GM19395 (cell line): ENCODE data around the gene ADAMTS14.

ENCODE experiments used
- ATAC-seq: cut with Tn5 transposase; IDR thresholded peaks from one replicate; pipeline ENCODE4 v1.9.1; 2021; ENCODE audit warnings: mild to moderate bottlenecking, moderate library complexity; ENCODE audit not compliant: unreplicated experiment

Gene ADAMTS14

DNA sequence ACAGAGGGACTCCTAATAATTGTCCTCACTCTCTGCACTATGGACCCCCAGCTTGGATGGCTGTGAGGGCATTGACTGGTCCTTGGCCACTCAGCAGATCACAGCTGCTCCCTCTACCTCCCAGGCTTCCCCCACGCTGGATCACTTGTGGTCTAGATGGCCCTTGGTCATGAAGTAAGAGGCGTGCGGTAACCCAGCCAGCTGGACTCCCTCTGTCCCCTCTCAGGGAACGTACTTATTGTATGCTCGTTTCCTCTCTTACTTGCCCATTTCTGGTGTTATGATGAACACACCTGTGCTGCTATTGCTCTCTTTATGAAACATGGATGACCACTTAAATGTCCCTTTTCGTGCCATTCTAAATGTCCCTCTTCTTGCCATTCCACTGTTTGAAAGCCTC, 19.3 kb downstream of the ADAMTS14 start:
- ATAC-seq = no peak

DNA sequence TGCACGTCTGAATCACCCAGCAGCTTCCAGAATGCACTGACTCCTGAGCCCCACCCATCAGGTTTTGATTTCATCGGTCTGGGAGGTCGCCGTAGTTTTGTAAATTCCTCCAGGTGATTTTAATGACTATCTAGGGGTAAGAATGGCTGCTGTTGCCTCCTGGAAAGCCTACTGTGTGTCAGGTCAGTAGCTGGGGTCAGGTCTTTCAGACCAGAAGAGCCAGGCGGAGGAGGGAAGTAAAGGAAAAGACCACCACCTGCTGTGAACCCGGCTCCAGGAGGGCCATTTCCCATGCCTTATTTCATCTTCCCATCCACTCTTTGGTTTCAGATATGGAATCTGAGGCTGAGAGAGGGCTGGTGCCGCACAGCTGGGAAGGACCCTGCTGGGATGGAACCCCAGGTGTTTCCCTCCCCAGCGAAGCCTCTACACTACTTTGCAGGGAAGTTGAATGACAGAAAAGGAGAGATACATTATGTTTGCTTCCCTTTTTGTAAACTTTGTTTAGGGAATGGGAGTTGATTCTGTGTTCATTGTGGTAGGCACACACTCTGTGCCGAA, 19.8 kb downstream of the ADAMTS14 start:
- no peak for ATAC-seq

DNA sequence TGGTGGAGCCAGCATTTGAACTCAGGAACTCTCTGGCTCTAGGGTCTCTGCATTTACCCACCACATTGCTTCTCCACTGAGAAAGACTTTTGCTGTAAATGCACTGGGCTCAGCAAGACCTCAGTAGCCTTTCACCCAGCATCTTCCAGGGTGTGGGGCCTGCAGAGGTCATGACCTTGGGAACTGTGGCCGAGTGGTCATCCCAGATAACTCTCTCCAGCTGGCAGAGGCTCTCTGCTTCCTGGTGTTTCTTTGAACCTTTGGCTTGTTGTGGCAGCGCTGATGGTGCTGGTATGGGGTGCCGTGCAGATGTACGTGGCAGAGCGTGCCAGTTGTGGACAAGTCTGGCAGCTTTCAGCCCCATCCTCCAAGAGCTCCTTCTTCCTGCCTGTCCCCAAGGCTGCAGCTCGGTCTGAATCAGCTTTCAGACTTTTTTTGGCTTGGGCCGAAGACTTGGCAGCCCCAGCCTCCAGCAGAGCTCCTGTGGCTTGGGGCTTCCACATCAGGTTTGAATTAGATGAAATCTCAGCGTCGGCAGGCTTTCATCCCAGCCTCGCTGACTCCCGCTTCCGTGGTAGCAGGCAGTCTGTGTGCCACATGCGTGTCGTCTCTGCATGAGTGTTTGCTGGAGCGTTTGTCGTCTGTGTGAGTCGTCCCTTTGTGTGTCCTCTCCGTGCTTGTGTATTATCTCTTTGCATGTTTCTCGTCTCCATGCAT, 21.5 kb downstream of the ADAMTS14 start:
- ATAC-seq = no peak

DNA sequence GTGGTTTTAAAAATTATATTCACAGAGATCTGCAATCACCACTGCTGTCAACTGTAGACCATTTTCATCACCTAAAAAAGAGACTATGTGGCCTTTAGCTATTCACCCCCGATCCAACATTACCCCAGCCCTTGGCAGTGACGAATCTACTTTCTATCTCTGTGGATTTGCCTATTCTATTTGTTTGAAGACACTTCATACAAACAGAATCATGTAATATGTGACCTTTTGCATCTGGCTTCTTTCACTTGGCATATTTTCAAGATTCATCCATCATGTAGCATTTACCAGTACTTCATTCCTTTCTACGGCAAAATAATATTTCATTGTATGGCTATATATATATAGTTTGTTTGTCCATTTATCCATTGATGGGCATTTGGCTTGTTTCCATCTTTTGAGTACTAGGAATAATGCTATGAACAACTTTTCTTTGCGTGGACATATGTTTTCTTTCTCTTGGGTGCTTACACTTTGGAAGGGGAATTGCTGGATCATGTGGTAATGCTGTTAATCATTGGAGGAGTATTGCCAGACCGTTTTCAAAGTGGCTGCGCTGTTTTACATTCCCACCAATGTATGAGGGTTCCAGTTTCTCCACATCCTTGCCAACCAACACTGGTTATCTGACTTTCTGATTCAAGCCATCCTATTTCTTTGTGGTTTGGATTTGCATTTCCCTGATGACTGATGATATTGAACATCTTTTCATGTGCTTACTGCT, 22.3 kb downstream of the ADAMTS14 start:
- no peak for ATAC-seq

DNA sequence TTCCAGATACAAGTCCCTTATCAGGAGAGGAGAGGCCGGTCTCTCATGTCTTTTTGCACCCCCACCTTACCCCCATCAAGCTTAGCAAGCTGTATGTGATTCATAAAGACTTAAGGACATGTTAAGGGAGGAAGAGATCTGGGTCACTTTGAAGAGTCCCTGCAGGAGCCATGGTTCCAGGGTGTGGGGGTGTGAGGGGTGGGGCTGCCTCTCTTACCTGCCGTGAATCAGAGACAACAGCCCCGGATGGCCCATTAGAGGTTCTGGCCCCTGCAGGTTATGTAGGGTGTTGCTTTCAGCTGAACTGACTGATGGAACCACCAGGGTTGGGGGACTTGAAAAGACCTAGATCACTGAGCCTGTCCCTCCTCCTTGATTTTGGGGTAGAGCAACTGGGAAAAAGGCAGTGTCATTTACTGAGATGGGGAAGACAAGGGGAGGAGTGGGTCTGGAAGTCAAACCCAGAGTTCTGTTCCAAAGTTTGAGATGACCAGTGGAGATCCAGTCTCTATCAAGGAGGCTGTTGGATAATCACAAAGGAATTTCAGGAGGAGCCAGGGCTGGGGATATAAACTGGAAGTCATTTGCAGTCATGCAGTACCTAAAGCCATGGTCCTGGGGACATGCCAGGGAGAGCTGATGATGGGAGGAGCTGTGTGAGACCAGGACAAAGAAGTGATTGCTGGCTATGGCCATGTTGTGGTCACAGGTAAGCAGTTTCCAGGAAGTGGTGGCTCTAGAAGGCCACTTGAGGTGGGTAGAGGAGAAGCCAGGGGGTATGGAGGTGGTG, 23.1 kb downstream of the ADAMTS14 start:
- no peak for ATAC-seq

DNA sequence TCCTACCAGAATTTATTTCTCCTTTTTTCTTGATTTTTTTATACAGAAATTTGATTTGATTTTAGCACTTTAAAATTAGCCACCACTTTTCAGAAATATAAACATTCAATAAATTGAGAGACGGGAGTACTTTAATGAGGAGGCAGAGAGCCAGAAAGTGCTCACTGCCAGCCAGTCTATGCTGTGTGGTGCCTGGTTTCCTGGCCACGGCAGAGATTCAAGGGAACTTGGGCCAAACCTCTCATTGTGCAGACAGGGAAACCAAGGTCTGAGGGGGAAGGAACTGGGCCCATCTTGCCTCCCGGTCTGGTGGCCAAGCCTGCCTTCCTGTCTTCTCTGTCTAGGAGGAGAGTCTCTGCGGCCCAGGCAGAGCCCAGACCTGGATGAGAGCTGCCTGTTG, 25.9 kb downstream of the ADAMTS14 start:
- ATAC-seq = no peak

DNA sequence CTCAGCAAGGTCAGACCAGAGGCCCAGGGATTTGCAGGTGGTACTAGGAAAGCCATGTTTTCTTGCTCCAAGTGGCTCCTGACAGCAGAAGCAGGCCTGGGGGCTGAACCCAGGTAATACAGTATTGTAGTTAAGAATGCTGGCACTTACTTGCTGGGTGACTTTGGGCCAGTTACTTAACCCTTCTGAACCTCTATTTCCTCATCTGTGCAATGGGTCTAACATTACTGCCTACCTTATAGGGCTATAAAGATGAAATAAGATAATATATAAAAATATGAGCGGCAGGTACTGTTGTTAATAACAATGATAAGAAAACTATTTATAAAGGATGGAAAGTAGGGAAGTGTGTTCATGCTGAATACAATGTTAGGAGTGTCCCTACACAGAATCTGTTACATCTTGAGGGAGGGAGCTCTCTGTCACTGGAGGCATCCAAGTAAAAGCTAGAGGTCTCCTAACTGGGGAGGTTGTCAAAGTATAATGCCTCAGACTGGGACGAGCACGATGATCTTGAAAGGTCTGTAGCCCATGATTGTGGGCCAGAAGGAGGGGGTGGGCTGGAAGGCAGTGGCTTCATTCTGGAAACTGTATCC, 26.9 kb downstream of the ADAMTS14 start:
- ATAC-seq = no peak

DNA sequence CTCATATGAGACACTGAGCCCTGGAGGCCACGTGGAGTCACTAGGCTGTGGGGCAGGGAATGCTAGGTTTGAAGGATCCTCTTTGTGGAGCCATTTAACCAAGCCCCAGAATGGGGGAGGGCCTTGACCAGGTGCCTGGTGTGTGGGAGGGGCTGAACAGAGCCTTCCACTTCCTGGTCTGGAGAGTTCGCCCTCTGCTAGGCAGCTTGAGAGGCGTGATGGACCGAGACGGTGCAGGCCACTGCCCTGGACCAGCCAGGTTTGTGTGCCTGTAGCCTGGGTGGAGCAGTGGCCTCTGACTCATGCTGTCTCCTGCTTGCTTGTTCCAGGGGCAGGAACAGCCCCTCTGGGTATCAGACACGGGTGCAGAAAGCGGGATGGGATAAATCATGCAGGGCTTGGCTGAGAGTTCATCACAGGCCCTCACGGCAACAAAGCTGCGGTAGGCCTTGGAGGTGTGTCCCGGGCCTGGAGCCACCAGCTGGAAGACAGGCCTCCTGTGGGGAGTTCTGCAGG, 27.4 kb downstream of the ADAMTS14 start:
- ATAC-seq = no peak

DNA sequence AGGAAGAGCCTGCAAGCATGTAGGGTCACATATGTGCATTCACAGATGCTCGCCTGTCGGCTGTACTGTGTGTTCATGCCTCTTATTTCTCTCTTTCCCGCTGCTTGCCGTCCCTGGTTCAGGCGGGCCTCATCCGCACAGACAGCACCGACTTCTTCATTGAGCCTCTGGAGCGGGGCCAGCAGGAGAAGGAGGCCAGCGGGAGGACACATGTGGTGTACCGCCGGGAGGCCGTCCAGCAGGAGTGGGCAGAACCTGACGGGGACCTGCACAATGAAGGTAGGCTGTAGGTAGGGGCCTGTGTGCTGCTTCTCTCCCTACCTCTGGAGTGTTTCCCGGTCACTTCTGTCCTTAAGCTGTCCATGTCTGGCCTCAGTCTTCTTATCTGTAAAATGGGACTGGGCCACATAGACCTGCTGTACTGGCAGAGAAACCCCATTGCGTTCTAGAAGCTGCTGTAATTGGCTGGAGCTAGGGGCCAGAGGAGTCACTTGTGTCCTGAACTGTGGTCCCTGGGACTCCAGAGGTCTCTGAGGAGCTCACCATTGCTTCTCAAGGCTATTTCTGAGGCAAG, 30.0 kb downstream of the ADAMTS14 start:
- ATAC-seq = no peak

DNA sequence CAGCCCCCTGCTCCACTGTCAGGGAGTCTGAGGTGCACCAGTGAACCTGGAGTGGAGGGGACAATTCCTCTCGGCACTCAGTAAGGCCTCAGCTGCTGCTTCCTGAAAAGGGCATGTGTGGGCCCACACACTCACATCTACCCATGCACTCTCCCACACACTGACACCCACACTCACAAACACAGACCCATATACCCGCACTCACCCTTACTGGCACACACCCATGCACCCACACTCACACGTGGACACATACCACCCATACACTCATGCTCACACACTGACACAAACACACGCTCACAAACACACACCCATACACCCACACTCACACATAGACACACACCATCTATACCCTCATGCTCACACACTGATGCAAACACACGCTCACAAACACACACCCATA, 31.9 kb downstream of the ADAMTS14 start:
- no peak for ATAC-seq

DNA sequence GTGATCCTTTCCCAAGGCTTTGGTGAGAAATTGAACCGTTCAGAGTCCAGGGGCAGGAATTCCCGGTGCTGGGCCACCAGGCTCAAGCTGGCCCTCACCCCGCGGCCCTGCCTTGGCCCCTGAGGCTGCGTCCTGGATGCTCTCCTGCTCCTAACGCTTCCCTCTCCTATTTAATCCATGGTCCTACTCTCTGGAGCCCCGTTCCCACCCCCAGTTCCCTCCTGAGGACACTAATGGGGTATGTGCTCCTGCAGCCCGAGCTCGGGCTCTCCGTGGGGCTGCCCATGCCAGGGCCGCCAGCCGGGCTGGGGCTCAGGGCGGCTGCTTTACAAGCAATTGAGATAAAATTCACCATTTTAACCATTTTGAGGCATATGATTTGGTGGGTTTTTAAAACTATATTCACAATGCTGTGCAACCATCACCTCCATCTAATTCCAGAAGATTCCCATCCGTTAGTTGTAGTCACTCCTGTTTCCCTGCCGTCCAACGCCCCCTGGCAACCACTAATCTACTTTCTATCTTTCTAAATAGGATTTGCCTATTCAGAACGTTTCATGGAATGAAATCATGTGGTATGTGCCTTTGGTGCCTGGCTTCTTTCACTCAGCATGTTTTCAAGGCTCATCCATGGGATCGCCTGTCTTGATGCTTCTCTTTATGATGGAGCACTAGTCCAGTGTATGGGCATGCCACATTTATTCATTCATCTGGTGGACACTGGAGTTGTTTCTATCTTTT, 33.0 kb downstream of the ADAMTS14 start:
- no peak for ATAC-seq

DNA sequence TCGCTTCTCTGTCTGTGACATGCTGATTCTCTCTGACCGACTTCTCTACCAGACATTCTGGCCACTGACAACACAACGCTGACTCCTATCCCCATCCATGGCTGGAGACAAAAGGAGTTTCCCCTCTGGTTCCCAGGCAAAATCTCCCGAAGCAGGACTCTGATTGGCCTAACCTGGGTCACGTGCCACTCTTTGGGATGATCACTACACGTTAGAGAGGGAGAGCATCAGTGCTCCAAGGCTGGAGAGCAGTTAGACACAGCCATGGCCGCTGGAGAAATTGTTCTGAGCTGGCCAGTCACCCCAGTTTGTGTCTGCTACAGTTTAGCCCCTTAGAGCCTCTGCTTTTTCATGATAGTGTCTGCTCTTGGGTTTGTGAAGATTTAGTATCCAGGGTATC, 38.9 kb downstream of the ADAMTS14 start:
- ATAC-seq = no peak

DNA sequence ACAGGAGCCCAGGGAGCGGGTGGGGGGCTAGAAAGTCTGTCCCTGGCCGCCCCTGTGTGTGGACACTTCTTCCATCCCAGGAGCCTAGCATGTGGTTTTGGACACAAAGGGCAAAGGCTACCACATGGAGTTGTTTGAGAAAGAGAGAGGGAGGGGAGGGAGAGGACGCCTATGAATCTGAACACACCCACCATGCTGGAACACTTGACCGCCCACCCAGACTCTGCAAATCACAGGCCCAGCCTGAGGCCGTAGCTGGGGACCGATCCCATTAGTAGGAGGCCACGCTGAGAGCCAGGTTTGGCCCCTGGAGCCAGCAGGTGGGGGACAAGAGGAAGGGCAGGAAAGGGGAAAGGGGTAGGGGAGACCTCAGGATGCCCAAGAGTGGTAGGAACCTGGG, 39.6 kb downstream of the ADAMTS14 start:
- ATAC-seq = no peak

DNA sequence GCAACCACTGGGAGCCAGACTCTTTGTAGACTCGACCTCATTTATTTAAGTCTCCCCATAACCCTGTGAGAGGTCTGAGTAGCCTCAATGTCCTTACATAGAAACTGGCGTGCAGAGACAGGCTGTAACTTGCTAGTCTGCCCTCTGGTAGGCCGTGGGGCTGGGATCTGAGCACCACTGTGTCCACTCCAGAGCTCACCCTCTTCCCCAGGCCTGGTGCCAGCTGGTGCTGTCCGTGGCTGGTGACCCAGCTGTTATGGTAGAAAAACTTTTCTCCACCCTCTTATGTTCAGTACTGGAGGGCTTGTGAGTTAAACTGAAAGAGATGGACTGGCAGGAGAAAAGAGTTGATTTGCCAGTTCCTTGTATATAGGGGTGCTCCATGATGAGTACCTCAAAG, 41.9 kb downstream of the ADAMTS14 start:
- no peak for ATAC-seq

DNA sequence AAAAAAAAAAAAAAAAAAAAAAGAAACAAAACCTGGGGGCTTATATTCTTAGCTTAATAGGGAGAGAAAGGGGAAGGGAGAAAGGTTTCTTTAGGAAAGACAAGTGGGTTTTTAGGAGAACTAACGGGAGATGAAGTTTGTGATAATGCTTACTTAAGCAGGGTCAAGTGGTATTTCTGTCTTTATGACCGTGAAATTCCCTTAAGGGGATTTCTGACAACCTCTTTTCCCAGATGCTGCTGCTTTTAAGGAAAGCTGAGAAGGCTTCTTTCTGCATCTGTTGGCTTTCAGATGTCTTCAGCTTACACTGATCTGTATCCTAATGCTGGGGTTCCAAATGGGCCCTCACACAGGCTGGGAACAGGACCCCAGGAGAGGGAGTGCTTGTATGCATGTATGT, 42.6 kb downstream of the ADAMTS14 start:
- ATAC-seq = no peak

DNA sequence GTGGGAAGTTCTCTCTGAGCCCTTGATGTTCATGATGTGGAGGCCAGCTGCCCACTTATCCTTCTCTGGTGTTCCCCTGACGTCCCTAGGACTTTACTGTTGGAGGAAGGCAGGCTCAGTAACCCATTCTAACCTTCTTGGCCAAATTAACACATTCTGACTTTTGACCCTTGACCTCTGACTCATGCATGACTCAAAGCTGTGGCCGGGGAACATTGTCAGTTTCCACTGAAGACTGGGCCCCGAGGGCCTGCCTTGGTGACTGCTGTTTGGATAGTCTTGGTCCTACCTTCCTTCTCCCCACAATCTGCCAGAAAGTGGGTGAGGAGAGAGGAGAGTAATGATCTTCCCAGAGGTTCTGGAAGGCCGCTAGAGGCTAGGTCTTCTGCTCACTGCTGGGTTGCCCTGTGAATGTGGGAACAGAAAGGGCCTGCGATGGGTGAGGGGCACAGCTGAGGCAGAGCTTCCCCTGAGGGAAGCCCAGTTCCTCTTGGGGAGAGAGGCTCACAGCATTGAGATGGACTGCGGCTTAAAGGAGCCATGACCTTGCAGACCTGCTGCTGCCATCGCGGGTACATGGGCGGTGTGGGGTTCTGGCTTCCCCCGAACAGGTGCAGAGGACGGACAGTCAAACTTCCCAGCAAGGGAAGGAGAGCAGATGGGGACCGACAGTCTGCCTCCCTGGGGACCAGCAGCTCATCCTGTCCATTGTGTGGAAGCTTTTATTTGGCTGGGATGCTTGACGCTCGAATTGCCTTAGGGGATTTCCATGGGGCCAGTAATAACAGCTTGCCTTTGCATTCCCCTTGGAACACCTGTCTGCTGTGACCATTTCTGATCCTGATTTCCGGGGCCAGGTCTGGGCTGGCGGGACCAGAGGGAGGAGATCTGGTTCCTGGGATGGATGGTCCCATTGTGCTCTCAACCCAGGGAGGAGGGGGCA, 43.8 kb downstream of the ADAMTS14 start:
- no peak for ATAC-seq

DNA sequence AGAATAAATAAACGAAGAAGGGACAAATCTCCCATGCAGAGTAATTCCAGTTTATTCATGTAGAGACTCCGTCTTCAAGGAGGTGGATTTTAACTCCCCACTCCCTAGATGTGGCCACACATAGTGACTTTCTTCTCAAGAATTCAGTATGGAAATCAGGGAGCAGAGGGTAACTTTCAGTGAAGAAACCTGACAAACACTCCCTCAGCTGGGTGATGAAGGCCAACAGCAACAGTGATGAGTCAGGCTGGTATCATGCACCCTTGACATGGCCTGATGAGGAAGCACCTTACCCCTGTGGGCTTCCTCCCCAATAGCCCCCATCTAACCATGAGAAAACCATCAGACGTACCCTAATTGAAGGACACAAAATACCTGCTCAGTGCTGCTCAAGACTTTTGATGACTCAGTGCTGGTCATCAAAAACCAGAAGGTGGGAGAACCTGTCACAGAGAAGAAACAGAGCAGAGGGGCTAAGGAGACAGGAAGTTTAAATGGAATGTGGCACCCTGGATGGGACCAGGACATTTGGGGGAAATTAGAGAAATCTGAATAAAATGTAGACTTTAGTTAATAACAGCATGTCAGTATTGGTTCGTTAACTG, 50.6 kb downstream of the ADAMTS14 start:
- ATAC-seq = no peak

DNA sequence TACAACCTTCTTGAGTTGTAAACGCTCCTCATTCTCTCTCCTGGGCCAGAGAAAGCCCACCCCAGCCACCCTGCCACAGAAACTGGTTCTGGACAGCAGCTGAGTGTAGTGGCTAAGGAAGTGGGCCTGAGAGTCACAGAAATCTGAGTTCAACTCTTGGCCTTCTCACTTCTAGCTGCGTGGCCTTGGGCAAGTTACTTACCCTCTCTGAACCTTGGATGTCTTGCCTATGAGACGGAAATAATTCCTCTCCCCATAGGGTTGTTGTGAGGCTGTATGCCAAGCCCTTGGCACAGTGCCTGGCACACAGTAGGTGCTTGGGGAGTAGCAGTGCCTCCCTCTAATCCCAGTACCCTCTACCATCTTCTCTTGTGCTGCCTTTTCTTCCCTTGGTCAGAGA, 51.5 kb downstream of the ADAMTS14 start:
- ATAC-seq = no peak
